HG03558 (cell line): ENCODE measurements around the gene NPDC1.
"Not testable (repeated sequence)": the region's sequence is repeated elsewhere in the genome, so short reads cannot be mapped to it uniquely, and the experiment has no call there.

Source experiments
- ATAC-seq: cut with Tn5 transposase; IDR thresholded peaks from one replicate; pipeline ENCODE4 v1.9.1; 2021; ENCODE audit warnings: moderate number of reproducible peaks; ENCODE audit not compliant: unreplicated experiment; ENCODE audit errors: extremely low read depth

The NPDC1 gene

GRCh38 chr9:137042751-137043727 is 2.9 kb downstream of the NPDC1 start:
- ATAC-seq = no peak

GRCh38 chr9:137041124-137041523 is 4.9 kb downstream of the NPDC1 start:
- ATAC-seq = no peak

GRCh38 chr9:137040568-137040967 is 5.4 kb downstream of the NPDC1 start:
- no peak for ATAC-seq

- ATAC-seq = no peak
Measured at GRCh38 chr9:137039611-137040366, 6.2 kb downstream of the NPDC1 start.

GRCh38 chr9:137038916-137039315 is 7.1 kb downstream of the NPDC1 start:
- no peak for ATAC-seq

GRCh38 chr9:137037483-137037882 is 8.5 kb downstream of the NPDC1 start:
- no peak for ATAC-seq

GRCh38 chr9:137037035-137037434 is 8.9 kb downstream of the NPDC1 start:
- ATAC-seq = no peak

- no peak for ATAC-seq
Measured at GRCh38 chr9:137035937-137036336, 10.0 kb downstream of the NPDC1 start.

GRCh38 chr9:137035507-137035834 is 10.5 kb downstream of the NPDC1 start:
- ATAC-seq = no peak

- no peak for ATAC-seq
Measured at GRCh38 chr9:137034709-137035506, 11.1 kb downstream of the NPDC1 start.

- ATAC-seq = no peak
Measured at GRCh38 chr9:137034039-137034708, 11.8 kb downstream of the NPDC1 start.

- not testable (repeated sequence) for ATAC-seq
Measured at GRCh38 chr9:137033481-137033880, 12.5 kb downstream of the NPDC1 start.

- no peak for ATAC-seq
Measured at GRCh38 chr9:137032858-137033257, 13.1 kb downstream of the NPDC1 start.

GRCh38 chr9:137031904-137032640 is 13.9 kb downstream of the NPDC1 start, which contains the start of gene FUT7:
TSS of gene FUT7 (minus strand) at chr9:137032088. CDS start at chr9:137031991, 97 bp downstream.
- ATAC-seq = no peak

GRCh38 chr9:137030538-137031527 is 15.1 kb downstream of the NPDC1 start:
- no peak for ATAC-seq

GRCh38 chr9:137030006-137030405 is 16.0 kb downstream of the NPDC1 start:
- ATAC-seq = no peak

- ATAC-seq = no peak
Measured at GRCh38 chr9:137029058-137029936, 16.7 kb downstream of the NPDC1 start.
